DOHH2 (cell line): ENCODE results near the gene POU4F3.

ENCODE experiments used
- EZH2phosphoT487 ChIP-seq: fragments of 200-600 bp; sonication (generic); IDR thresholded peaks from 2 replicates; pipeline ENCODE4 v1.6.1; 2017; ENCODE audit warnings: borderline replicate concordance, mild to moderate bottlenecking, antibody characterized with exemption, low read length, moderate library complexity, mixed read lengths
- TF ChIP-seq, protein P1 (sequence below): fragments of 200-600 bp; sonication (generic); IDR thresholded peaks from one replicate; pipeline ENCODE4 v1.5.1; 2014; ENCODE audit warnings: antibody characterized with exemption, mild to moderate bottlenecking, low read depth, low read length; ENCODE audit not compliant: poor library complexity, severe bottlenecking

GRCh38 chr5:146345578-146346366 is 7.1 kb downstream of the POU4F3 start:
- TF ChIP-seq, protein P1, sequence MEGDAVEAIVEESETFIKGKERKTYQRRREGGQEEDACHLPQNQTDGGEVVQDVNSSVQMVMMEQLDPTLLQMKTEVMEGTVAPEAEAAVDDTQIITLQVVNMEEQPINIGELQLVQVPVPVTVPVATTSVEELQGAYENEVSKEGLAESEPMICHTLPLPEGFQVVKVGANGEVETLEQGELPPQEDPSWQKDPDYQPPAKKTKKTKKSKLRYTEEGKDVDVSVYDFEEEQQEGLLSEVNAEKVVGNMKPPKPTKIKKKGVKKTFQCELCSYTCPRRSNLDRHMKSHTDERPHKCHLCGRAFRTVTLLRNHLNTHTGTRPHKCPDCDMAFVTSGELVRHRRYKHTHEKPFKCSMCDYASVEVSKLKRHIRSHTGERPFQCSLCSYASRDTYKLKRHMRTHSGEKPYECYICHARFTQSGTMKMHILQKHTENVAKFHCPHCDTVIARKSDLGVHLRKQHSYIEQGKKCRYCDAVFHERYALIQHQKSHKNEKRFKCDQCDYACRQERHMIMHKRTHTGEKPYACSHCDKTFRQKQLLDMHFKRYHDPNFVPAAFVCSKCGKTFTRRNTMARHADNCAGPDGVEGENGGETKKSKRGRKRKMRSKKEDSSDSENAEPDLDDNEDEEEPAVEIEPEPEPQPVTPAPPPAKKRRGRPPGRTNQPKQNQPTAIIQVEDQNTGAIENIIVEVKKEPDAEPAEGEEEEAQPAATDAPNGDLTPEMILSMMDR: no peak
- no peak for TF ChIP-seq EZH2phosphoT487
